Stimulated activated CD8-positive, alpha-beta memory T cell treated with anti-CD3 and anti-CD28 coated beads, Interleukin-7, amount 100 ng/mL, for 24 hours (primary cell): ENCODE measurements around the gene PKP3.
"Not testable (repeated sequence)": the region's sequence is repeated elsewhere in the genome, so short reads cannot be mapped to it uniquely, and the experiment has no call there.

Source experiments
- DNase-seq: peaks from one replicate; pipeline ENCODE4 v3.0.0-alpha.2; 2020; ENCODE audit warnings: low read depth

Gene PKP3, protein sequence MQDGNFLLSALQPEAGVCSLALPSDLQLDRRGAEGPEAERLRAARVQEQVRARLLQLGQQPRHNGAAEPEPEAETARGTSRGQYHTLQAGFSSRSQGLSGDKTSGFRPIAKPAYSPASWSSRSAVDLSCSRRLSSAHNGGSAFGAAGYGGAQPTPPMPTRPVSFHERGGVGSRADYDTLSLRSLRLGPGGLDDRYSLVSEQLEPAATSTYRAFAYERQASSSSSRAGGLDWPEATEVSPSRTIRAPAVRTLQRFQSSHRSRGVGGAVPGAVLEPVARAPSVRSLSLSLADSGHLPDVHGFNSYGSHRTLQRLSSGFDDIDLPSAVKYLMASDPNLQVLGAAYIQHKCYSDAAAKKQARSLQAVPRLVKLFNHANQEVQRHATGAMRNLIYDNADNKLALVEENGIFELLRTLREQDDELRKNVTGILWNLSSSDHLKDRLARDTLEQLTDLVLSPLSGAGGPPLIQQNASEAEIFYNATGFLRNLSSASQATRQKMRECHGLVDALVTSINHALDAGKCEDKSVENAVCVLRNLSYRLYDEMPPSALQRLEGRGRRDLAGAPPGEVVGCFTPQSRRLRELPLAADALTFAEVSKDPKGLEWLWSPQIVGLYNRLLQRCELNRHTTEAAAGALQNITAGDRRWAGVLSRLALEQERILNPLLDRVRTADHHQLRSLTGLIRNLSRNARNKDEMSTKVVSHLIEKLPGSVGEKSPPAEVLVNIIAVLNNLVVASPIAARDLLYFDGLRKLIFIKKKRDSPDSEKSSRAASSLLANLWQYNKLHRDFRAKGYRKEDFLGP

GRCh38 chr11:394034-394857, at the start of gene PKP3:
Gene PKP3, plus strand, starts transcription at chr11:394209. Its CDS starts 84 bp downstream, at chr11:394293.
- DNase-seq = no peak

GRCh38 chr11:344836-345578, 49.0 kb upstream of the PKP3 start:
- DNase-seq = no peak

GRCh38 chr11:346529-346928, 47.5 kb upstream of the PKP3 start:
- DNase-seq = no peak

GRCh38 chr11:349270-349954, 44.6 kb upstream of the PKP3 start:
- not testable (repeated sequence) for DNase-seq

DNA sequence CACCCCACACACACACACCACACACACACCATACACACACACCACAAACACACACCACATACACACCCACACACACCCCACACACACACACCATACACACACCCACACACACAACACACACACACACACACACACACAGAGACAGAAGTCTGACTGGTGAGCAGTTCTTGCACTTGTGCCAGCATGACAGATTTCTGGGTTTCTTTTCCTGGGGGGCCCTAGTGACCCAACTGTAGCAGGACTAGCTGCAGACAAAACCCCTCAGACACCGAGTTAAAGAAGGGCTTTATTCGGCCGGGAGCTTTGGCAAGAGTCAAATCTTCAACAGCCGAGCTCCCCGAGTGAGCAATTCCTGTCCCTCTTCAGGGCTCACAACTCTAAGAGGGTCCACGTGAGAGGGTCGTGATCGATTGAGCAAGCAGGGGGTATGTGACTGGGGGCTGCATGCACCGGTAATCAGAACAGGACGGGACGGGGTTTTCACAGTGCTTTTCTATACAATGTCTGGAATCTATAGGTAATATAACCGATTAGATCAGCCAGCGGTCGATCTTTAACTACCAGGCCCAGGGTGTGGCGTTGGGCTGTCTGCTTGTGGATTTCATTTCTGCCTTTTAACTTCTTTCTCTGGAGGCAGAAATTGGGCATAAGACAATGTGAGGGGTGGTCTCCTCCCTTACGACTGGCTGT, 43.8 kb upstream of the PKP3 start:
- DNase-seq = not testable (repeated sequence)

- no peak for DNase-seq
Measured at GRCh38 chr11:350723-351255, 43.2 kb upstream of the PKP3 start.

DNA sequence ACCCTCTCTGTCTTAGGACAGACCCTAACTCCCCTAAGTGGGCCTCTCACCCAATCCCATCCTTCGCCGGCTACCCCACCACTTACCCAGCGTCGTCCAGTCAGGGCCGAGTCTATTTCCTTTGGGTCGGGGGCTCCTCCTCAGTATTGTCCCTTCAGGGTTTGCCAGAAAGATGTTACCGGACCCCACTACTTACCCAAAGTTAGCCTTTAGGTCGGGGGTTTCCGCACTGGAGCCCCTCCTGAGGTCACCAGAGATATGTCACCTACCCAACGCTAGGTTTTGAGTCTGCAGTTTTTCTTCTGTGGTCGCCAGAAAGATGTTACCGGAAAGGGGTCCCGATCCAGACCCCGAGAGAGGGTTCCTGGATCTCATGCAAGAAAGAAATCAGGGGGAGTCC, 42.6 kb upstream of the PKP3 start:
- DNase-seq = no peak

GRCh38 chr11:352456-353031, 41.5 kb upstream of the PKP3 start:
- DNase-seq = no peak

DNA sequence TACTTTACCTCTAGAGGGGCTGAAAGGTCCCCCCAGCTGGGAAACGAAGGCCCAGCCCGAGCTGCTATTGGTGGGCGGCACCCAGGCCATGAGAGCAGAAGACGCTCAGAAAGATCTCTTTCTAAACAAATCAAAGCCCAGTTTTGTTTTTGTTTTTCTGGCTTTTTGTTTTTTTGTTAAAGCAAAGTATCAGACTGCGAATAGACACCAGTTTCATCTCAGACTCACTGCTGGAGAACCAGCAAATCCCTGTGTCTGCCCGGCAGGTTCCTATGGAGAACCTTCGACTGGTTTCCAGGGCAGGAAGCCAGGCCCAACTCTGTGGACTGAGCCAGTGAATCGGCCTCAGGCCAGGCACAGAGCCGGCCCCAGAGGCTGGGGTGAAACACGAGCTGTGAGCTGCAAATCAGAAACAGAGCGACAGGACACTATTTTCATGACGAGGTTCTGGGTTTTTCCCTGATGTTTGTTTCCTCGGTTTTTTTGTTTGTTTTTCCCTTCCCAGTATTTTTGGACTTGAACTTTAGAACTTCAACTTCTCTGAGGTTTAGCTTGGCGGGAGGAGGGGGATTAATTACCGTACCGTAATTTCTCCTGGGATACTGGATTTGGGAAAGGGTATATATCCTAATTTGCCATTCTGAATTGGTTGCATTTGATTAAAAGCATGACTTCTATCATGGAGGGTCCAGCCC, 40.7 kb upstream of the PKP3 start:
- DNase-seq = no peak

DNA sequence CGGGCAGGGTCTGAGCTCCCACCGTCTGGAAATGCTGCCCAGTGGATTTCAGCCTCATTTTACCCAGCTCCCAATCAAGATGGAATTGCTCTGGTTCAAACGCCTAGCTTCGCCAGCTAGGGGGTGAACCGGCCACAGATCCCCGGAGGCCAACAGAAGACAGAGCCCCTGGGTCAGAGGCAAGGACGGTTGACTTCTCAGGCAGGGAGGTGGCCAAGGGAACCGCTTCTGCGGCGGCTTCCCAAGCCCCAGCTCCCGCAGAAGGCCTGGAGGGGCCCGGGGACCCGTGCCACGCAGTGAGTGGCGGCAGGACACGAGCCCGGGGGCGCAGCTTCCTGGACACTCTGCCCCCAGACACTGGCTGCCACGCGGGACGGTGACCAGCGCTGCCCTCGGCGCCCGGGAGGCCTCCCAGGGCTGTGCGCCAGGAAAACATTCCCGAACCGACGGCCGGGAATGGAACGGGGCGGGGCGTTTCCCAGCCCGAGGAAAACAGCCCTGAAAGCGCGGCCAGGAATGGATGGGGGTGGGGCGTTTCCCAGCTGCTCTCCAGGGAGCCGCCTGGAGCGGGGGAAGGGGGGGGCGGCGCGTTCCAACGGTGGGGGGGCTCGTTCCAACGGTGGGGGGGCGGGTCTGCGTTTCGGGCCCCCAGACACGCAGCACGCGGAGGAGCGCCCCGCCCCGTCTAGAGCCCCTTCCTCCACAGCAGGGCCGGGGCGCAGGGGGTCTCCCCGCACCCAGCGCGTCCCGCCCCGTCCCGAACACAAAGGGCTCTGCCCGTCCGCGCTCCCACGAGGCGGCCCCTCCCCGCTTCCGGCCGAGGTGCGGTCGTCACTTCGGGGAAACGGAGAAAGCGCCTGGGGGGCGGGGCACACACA, 38.2 kb upstream of the PKP3 start:
- DNase-seq = peak; percentile 66

GRCh38 chr11:356610-357009, 37.4 kb upstream of the PKP3 start:
- DNase-seq = no peak

DNA sequence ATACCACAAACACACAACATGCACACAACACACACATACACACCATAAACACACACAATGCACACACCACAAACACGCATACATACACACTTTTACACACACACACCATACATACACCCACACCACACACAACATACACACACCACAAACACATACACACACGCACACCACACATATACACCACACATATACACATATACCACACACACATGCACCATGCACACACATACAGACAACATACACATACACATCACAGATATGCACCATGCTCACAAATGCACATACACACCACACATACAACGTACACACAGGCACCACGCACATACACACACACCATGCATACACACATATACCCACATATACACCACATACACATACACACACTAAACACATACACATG, 36.4 kb upstream of the PKP3 start:
- no peak for DNase-seq

DNA sequence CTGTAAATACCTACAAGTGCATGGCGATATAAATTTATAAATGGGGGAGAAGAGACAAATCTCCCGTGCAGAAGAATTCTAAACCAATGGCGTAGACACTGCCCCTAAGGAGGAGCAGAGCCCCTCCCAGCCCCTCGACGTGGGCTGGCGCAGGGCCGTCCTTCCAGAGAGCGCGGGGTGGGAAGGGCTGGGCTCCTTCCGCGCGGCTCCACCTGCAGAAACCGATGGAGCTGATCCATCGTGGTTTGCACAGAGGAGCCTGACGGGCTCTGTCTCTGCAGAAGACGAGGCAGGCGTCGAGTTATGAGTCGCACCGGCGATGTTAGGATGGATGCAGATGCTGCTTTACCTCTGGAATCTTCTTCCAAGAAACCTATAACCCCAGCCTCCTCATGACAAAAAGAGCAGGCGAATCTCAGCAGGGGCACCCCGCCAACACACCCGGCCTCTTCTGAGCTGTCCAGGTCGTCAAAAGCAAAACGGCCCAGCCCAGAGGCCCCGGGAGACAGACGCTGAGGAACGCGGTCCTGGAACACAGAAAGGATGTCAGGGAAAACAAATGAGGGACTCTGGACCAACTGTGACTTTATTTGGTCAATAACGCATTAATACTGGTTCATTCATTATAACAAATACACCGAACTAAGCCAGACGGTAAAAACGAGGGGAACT, 35.7 kb upstream of the PKP3 start:
- no peak for DNase-seq

- DNase-seq = peak; percentile 17
Measured at GRCh38 chr11:359181-359714, 34.8 kb upstream of the PKP3 start.

DNA sequence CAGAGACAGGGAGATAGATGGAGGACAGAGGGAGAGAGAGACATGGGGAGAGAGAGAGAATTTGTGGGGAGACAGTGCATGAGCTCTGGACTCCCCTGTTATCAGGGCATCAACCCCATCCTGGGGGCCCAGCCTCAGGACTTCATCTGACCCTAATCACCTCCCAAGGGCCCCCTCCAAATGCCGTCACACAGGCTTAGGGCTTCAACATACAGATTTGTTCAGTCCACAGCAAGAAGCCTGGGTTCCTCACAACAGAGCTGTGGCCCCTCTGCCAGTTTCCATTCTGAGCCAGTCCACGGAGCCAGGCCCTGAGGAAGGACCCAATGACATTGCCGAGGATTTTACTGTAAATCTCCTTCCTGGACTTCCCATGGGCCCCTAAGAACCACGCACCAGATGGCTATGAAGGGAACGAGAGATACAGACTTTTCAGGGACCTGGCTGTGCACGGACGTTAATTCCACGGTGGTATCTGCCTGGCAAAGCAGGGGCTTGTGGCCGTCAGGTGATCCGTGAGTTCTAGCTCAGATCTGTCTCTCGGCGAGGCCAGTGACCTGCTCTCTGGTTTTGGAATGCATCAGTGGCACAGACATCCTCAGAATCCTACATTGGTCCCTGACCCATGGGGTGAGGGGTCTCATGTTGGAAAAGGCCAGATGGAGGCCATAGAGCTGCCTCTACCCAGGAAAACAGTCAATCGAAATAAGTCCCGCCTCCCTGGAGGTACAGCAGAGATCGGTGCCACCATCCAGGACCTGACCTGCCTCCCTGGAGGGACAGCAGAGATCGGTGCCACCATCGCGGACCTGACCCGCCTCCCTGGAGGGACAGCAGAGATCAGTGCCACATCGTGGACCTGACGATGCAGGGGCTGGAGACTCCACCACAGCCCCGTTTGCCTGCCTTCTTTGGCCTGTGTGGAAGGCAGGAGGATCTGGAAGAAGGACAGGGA, 33.4 kb upstream of the PKP3 start:
- no peak for DNase-seq
